SU-DHL-6 (cell line): Measurements from ENCODE around the gene FSIP1.

Source experiments
- EZH2phosphoT487 ChIP-seq: fragments of 200-600 bp; sonication (generic), shearing (Covaris generic); conservative IDR thresholded peaks from 2 replicates; pipeline ENCODE4 v1.6.1; 2018; ENCODE audit warnings: mild to moderate bottlenecking, antibody characterized with exemption, low read length, moderate library complexity, mixed read lengths
- TF ChIP-seq, protein P1 (sequence below): fragments of 200-600 bp; sonication (generic); IDR thresholded peaks from one replicate; pipeline ENCODE4 v1.5.1; 2017; ENCODE audit warnings: antibody characterized with exemption, mild to moderate bottlenecking, low read length, moderate library complexity; ENCODE audit not compliant: insufficient read depth, poor library complexity, severe bottlenecking

DNA sequence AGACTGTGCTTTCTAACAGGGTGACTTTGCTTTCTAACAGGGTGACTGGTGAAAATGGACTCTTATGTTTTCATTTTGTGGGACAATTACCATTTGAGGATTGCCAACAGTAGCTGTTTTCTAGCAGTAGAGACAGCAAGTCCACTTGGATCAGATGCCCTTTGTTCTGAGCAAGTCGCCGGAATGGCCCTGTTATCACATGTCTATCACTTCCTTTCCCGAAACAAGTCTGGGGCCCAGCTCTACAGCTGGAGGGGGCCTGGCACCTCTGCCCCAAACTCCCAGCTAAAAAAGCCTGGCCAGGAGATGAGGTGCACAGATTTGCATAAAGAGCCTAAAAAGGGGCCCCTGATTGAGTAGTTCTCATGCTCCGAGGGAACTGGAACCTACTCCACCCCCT lies 157.2 kb downstream of the FSIP1 start:
- TF ChIP-seq, protein P1, sequence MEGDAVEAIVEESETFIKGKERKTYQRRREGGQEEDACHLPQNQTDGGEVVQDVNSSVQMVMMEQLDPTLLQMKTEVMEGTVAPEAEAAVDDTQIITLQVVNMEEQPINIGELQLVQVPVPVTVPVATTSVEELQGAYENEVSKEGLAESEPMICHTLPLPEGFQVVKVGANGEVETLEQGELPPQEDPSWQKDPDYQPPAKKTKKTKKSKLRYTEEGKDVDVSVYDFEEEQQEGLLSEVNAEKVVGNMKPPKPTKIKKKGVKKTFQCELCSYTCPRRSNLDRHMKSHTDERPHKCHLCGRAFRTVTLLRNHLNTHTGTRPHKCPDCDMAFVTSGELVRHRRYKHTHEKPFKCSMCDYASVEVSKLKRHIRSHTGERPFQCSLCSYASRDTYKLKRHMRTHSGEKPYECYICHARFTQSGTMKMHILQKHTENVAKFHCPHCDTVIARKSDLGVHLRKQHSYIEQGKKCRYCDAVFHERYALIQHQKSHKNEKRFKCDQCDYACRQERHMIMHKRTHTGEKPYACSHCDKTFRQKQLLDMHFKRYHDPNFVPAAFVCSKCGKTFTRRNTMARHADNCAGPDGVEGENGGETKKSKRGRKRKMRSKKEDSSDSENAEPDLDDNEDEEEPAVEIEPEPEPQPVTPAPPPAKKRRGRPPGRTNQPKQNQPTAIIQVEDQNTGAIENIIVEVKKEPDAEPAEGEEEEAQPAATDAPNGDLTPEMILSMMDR, result no peak
- no peak for TF ChIP-seq EZH2phosphoT487
